Coronary artery (tissue), 2 donors: ENCODE measurements around the gene ZNF148.

Experiments used
- DNase-seq: peaks from one replicate; pipeline ENCODE4 v3.0.0-alpha.2; 2017; ENCODE audit warnings: low spot score
- H3K27ac ChIP-seq, 2 donors: fragments of 200-600 bp; sonication (generic); one replicate each; pipeline ENCODE4 v1.5.1; 2016 to 2019
- H3K4me3 ChIP-seq: fragments of 200-600 bp; sonication (generic); 2 replicates; pipeline ENCODE4 v1.5.1; 2016; ENCODE audit warnings: mild to moderate bottlenecking, moderate library complexity
- CTCF ChIP-seq: fragments of 200-600 bp; sonication (generic); IDR thresholded peaks from one replicate; pipeline ENCODE4 v1.5.1; 2019; ENCODE audit warnings: antibody characterized with exemption

Gene ZNF148

DNA sequence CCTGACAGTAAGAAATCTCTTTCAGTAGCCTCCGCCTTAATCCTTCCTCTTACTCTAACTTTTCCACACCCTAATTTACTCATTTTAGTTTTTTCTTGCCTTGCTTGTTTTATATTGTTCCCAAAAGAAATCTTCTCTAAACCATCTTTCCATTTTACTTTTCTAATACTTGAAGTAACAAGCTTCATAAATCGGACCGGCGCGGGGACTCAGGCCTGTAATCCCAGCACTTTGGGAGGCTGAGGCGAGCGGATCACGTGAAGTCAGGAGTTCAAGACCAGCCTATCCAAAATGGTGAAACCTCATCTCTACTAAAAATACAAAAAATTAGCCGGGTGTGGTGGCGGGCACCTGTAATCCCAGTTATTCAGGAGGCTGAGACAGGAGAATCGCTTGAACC lies 17.3 kb downstream of the ZNF148 start:
- Histone ChIP-seq H3K27ac (no peak overlapping the region), H3K4me3 (peak overlapping the region; percentile 82)
- DNase-seq, result no peak
- no peak for TF ChIP-seq CTCF

GRCh38 chr3:125357032-125357658 lies 18.0 kb downstream of the ZNF148 start:
- peak; percentile 76 for DNase-seq
- peak overlapping the region; percentile 67 to 78 for H3K27ac ChIP-seq
- TF ChIP-seq CTCF, result no peak
- H3K4me3 ChIP-seq, result peak overlapping the region; percentile 82

- peak overlapping the region; percentile 82 for H3K4me3 ChIP-seq
- DNase-seq, result no peak
- peak overlapping the region; percentile 67 to 78 for H3K27ac ChIP-seq
Measured at GRCh38 chr3:125356140-125357026, 18.7 kb downstream of the ZNF148 start.

GRCh38 chr3:125353659-125354058 lies 21.5 kb downstream of the ZNF148 start:
- H3K27ac ChIP-seq, result no peak overlapping the region
- no peak for DNase-seq
- no peak overlapping the region for H3K4me3 ChIP-seq
- TF ChIP-seq CTCF, result no peak

More at GRCh38 chr3:125356140-125357026, 18.7 kb downstream of the ZNF148 start:
- TF ChIP-seq CTCF, result no peak

DNA sequence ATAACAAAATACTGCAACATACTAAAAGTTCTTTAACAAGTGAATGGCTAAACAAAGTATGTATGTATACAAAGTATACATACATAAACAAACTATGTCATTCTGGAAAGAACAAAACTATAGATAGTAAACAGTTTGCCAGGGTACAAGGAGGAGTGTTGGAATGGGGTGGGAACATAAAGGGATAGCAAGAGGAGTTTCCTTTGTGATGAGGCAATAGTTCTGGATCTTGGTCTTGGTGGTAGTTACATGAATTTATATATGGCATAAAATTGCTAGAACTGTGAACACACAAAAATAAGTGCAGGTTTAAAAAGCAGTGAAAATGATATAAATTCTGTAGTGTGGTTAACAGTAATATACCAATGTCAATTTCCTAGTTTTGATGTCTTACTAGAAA lies 22.0 kb downstream of the ZNF148 start:
- DNase-seq, result no peak
- no peak overlapping the region for H3K27ac ChIP-seq
- no peak overlapping the region for H3K4me3 ChIP-seq
- TF ChIP-seq CTCF, result no peak

DNA sequence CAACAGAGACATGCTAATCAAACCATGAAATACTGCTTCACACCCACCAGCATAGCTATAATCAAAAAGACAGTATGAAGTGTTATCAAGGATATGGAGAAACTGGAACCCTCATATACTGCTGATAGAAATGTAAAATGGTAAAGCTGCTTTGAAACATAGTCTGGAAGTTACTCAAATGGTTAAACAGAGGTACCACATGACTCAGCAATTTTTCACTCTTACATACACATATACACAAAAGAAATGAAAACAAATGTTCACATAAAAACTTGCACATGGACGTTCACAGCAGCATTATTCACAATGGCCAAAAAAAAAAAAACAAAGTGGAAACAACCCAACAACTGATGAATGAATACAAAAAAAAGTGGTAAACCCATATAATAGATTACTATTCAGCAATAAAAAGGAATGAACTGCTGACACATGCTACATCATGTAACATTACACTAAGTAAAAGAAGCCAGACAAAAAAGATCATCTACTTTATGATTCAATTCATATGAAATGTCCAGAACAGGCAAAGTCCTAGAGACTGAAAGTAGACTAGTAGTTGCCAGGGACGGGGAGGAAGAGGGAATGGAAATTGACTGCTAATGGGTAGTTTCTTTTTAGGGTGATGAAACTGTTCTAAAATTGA lies 23.2 kb downstream of the ZNF148 start:
- Histone ChIP-seq H3K4me3 (no peak overlapping the region), H3K27ac (no peak overlapping the region)
- no peak for TF ChIP-seq CTCF
- DNase-seq, result no peak
